GM12878 (cell line): ENCODE data around the gene PPP2R2D. TPM values are rescaled to one million over a fixed set of nuclear protein-coding genes. Genes with fewer than 3 reads are reported as not detected.

Experiments used
- ATAC-seq: fragments of 200-7000 bp; cut with Tn5 transposase; 3 replicates; pipeline ENCODE4 v1.9.1; 2020; ENCODE audit warnings: mild to moderate bottlenecking, moderate library complexity
- BruUV-seq: library from RNA; stranded (reverse); fragments of 400-500 nt; replicated peaks from 2 replicates; lab custom pipeline; 2021; lab: Mats Ljungman, UMichigan
- CTCF ChIA-PET: fragments of 300-600 bp; sonication (Branson Sonifier 250); formaldehyde crosslinking; extraction: SDS; loops from one replicate; lab custom pipeline; 2021; ENCODE audit warnings: inconsistent platforms; lab: Yijun Ruan, JAX
- POLR2A ChIA-PET: fragments of 350-600 bp; formaldehyde crosslinking; extraction: SDS; loops from one replicate; lab custom pipeline; 2021; ENCODE audit warnings: inconsistent platforms; lab: Charles Lee
- RAD21 ChIA-PET: fragments of 300-600 bp; sonication (Branson Sonifier 250); formaldehyde crosslinking; loops from one replicate; lab custom pipeline; 2023; ENCODE audit warnings: antibody characterized with exemption; ENCODE audit not compliant: unreplicated experiment; lab: Charles Lee
- SMC1A ChIA-PET: fragments of 300-600 bp; sonication (Branson Sonifier 250); formaldehyde crosslinking; loops from one replicate; lab custom pipeline; 2023; ENCODE audit not compliant: unreplicated experiment, uncharacterized antibody; lab: Charles Lee
- DNase-seq: peaks from one replicate; pipeline ENCODE4 v3.0.0-alpha.2; 2011; ENCODE audit warnings: low read depth, low spot score
- FAIRE-seq: peaks from 3 replicates; lab custom pipeline; 2011; peaks lifted over from hg19 to GRCh38; lab: Jason Lieb, UNC
- H2AFZ ChIP-seq: 2 replicates; pipeline ENCODE4 v1.6.0; 2011; ENCODE audit warnings: low read depth, low read length, control low read depth; ENCODE audit not compliant: control insufficient read depth
- H3K27ac ChIP-seq: 2 replicates; pipeline ENCODE4 v1.5.1; 2011; ENCODE audit warnings: control low read depth; ENCODE audit not compliant: control insufficient read depth, insufficient read depth
- H3K27me3 ChIP-seq, 2 experiments: replicated peaks in 1 of 2; 2 replicates each; pipeline versions ENCODE4 v1.6.0 to v1.6.1; 2011; ENCODE audit warnings: low read length in 1 of 2; ENCODE audit not compliant: control insufficient read depth in 2 of 2, insufficient read depth in 2 of 2
- H3K36me3 ChIP-seq, 2 experiments: 2 replicates each; pipeline ENCODE4 v1.5.1; 2011; ENCODE audit warnings: low read length in 1 of 2; ENCODE audit not compliant: control insufficient read depth in 2 of 2, insufficient read depth in 2 of 2
- H3K4me1 ChIP-seq: 2 replicates; pipeline ENCODE4 v1.6.1; 2011; ENCODE audit warnings: mild to moderate bottlenecking, low read length, moderate library complexity, mixed read lengths; ENCODE audit not compliant: control insufficient read depth, insufficient read depth
- H3K4me2 ChIP-seq: 2 replicates; pipeline ENCODE4 v1.6.0; 2011; ENCODE audit warnings: control low read depth; ENCODE audit not compliant: control insufficient read depth, insufficient read depth
- H3K4me3 ChIP-seq: fragments of 200-600 bp; sonication (generic); 2 replicates; pipeline ENCODE4 v1.5.1; 2016
- H3K79me2 ChIP-seq: 2 replicates; pipeline ENCODE4 v1.6.0; 2011; ENCODE audit warnings: low read length; ENCODE audit not compliant: control insufficient read depth, insufficient read depth
- H3K9ac ChIP-seq: 2 replicates; pipeline ENCODE4 v1.8.0; 2011; ENCODE audit warnings: low read length, control low read depth, mixed read lengths; ENCODE audit not compliant: control insufficient read depth, insufficient read depth
- H3K9me3 ChIP-seq: replicated peaks from 3 replicates; pipeline ENCODE4 v1.5.1; 2011; ENCODE audit warnings: mild to moderate bottlenecking, low read length; ENCODE audit not compliant: control insufficient read depth, insufficient read depth
- H4K20me1 ChIP-seq: 2 replicates; pipeline ENCODE4 v1.6.0; 2011; ENCODE audit not compliant: control insufficient read depth, insufficient read depth
- MTA3 ChIP-seq: IDR thresholded peaks from 2 replicates; pipeline ENCODE4 v1.6.1; 2012; ENCODE audit warnings: low read length, inconsistent platforms, borderline replicate concordance
- NKRF ChIP-seq: fragments of 450-650 bp; conservative IDR thresholded peaks from 2 replicates; pipeline ENCODE4 v1.6.1; 2017; ENCODE audit warnings: mild to moderate bottlenecking, moderate library complexity
- ZBTB11 ChIP-seq: fragments of 450-650 bp; formaldehyde crosslinking; IDR thresholded peaks from 2 replicates; pipeline ENCODE4 v1.5.0; 2022; ENCODE audit warnings: mild to moderate bottlenecking, missing genetic modification characterization
- WGBS: methylation state at CpG from one replicate; pipeline ENCODE4 v1.1.6; 2016; ENCODE audit warnings: low lambda C conversion rate; ENCODE audit not compliant: insufficient replicate concordance, insufficient coverage; ENCODE audit errors: missing lambda C conversion rate; 5-methylcytosine and 5-hydroxymethylcytosine counted together
- in situ Hi-C: fragments of 300-500 bp; cut with MboI; formaldehyde crosslinking; loops from 9 replicates; pipeline ENCODE4 v1.14.3; 2018; ENCODE audit warnings: mixed read lengths
- intact Hi-C: fragments of 100-400 bp; cut with micrococcal nuclease; formaldehyde crosslinking; loops from one replicate; pipeline ENCODE4 v1.14.2; 2022; ENCODE audit not compliant: unreplicated experiment
- polyA plus RNA-seq, 11 experiments: library from polyadenylated mRNA; depleted of rRNA in 4 of 11; unstranded in 6 of 11; stranded (reverse) in 5 of 11; fragments of >200 nt; fragmentation: Nextera tagmentation in 4 of 11; fragmentation: Illumina TruSeq in 1 of 11; extraction: Ambion mirVana in 4 of 11; extraction: Trizol in 1 of 11; gene quantifications; 1 replicate in 1 of 11; 2 replicates in 10 of 11; pipeline versions ENCODE4 v1.2.1 to v1.2.3, GENCODE V29; 2011 to 2016; ENCODE audit warnings: inconsistent platforms in 2 of 11, missing spikeins in 2 of 11, low read depth in 1 of 11
- total RNA-seq, 4 experiments: library from RNA; depleted of rRNA in 3 of 4; stranded (reverse); fragments of >200 nt in 3 of 4; fragmentation: Illumina TruSeq in 1 of 4; extraction: Trizol in 1 of 4; gene quantifications; 2 replicates each; pipeline versions ENCODE4 v1.2.1 to v1.2.3, GENCODE V29; 2013 to 2021

PPP2R2D gene
- total and polyA plus RNA-seq, 10 of the 15 experiments (the other 5 are each of a cell fraction or from before 2014, with no cell fraction given) = 2.8 to 41.9 (median 21.8) TPM

GRCh38 chr10:131901181-131901829 lies 497 bp downstream of the PPP2R2D start (continued):
- TF ChIP-seq NKRF = no peak

GRCh38 chr10:131902211-131902610 lies 1.4 kb downstream of the PPP2R2D start:
- H3K9me3 ChIP-seq = no peaks in the 10 kb centered on the region
- H3K79me2 ChIP-seq = peaks cover 50% of the 10 kb centered on the region
- WGBS = 47% methylated on average over 5 of the region's 5 CpGs
- ChIA-PET RAD21 (no interaction called here), POLR2A (no interaction called here), SMC1A (no interaction called here)
- DNase-seq (no peak), ATAC-seq (no peak)
- H4K20me1 ChIP-seq = no peaks in the 10 kb centered on the region; the same call in 1 of the 2 replicates
- H3K4me1 ChIP-seq = peaks cover 23% of the 10 kb centered on the region
- intact Hi-C loops = loop anchor here (5.0 kb wide), 1 partner anchor 430 kb away; the partner anchor contains the start of gene LRRC27
- H3K27ac ChIP-seq = peak overlapping the region; percentile 73; the same call in 1 of the 2 replicates
- TF ChIP-seq ZBTB11 (CRISPR knock-in tag) = no peak
- TF ChIP-seq MTA3 = 0 out of 2 replicates have a peak, but pooled peaks have one; percentile 31
- TF ChIP-seq, all 136 proteins: peak for 1
- CTCF ChIA-PET = no interaction called here
- H3K27me3 ChIP-seq = no peaks in the 10 kb centered on the region; a peak in 1 of 4 replicates
- FAIRE-seq = no peak
- H2AFZ ChIP-seq = no peak overlapping the region
- peak overlapping the region; percentile 70 for H3K9ac ChIP-seq
- peak overlapping the region; percentile 91 for H3K4me3 ChIP-seq
- H3K4me2 ChIP-seq = peak overlapping the region; percentile 45
- BruUV-seq = TSS peak; percentile 65
- H3K36me3 ChIP-seq = no peaks in the 10 kb centered on the region
- in situ Hi-C loops = loop anchor here (10.0 kb wide), 1 partner anchor 433 kb away; the partner anchor contains the start of gene LRRC27
